ENCODE data around the gene KMT2B.

DNA sequence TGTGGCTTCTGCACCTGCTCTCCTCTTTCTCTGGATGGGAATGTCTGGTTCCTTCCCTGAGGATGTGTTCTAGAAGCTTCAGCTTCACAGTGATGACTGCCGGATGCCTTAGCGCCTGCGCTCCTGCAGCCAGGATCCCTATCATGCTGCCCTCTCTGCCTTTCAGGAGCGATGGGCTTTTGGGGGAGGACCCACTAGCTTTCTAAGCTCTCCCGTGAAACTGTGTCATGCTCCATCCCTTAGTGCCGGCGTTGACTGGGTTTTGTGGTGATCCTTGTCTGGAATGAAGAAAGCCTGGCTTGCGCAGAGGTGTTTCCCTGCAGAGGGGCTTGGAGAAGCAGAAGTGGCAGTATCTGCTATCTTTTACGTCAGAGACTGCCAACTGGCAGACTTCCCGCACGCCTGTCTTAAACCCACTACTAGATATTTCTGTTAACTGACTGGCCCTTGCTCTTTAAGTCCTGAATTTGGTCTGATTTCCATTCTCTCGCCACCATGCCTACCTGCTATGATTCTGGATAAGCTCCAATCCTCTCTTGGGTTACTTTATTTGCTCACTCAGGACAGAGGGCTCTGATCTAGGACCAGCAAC is 3.8 kb upstream of the KMT2B start:
- TF ChIP-seq POLR2A (IDR thresholded peaks at IDR 0.05; ENCODE audit: low read depth, low read length) (no peak), TAF1 (IDR thresholded peaks at IDR 0.05; ENCODE audit: low read depth, low read length) (no peak), SPI1 (IDR thresholded peaks at IDR 0.05; ENCODE audit: low read depth, low read length) (no peak)

Data from GM12891 (cell line).